Effector memory CD4-positive, alpha-beta T cell (primary cell): ENCODE measurements around the gene ADM2.
A peak's percentile ranks its signal among the peaks of the same experiment; 100 is the strongest.

ENCODE experiments used
- DNase-seq, 3 donors: peaks; one replicate each; pipeline ENCODE4 v3.0.0-alpha.2; 2020
- H3K27ac ChIP-seq: 2 replicates; pipeline ENCODE4 v1.7.0; 2013; ENCODE audit warnings: mild to moderate bottlenecking, low read length, moderate library complexity; ENCODE audit not compliant: insufficient read depth, poor library complexity, severe bottlenecking
- H3K27me3 ChIP-seq: replicated peaks from 2 replicates; pipeline ENCODE4 v1.7.0; 2013; ENCODE audit warnings: mild to moderate bottlenecking, low read length; ENCODE audit not compliant: insufficient read depth, control insufficient read depth, poor library complexity, severe bottlenecking
- H3K36me3 ChIP-seq: 2 replicates; pipeline ENCODE4 v1.7.0; 2013; ENCODE audit warnings: mild to moderate bottlenecking, low read length, moderate library complexity; ENCODE audit not compliant: control insufficient read depth, insufficient read depth
- H3K4me1 ChIP-seq: 2 replicates; pipeline ENCODE4 v1.7.0; 2013; ENCODE audit warnings: low read length, mild to moderate bottlenecking; ENCODE audit not compliant: control insufficient read depth, insufficient read depth, poor library complexity, severe bottlenecking
- H3K4me3 ChIP-seq: 2 replicates; pipeline ENCODE4 v1.7.0; 2013; ENCODE audit warnings: low read length, low read depth, mild to moderate bottlenecking; ENCODE audit not compliant: insufficient read depth, poor library complexity, severe bottlenecking
- H3K9me3 ChIP-seq: 2 replicates; pipeline ENCODE4 v1.7.0; 2013; ENCODE audit warnings: mild to moderate bottlenecking, low read length, moderate library complexity; ENCODE audit not compliant: control insufficient read depth

Gene ADM2

DNA sequence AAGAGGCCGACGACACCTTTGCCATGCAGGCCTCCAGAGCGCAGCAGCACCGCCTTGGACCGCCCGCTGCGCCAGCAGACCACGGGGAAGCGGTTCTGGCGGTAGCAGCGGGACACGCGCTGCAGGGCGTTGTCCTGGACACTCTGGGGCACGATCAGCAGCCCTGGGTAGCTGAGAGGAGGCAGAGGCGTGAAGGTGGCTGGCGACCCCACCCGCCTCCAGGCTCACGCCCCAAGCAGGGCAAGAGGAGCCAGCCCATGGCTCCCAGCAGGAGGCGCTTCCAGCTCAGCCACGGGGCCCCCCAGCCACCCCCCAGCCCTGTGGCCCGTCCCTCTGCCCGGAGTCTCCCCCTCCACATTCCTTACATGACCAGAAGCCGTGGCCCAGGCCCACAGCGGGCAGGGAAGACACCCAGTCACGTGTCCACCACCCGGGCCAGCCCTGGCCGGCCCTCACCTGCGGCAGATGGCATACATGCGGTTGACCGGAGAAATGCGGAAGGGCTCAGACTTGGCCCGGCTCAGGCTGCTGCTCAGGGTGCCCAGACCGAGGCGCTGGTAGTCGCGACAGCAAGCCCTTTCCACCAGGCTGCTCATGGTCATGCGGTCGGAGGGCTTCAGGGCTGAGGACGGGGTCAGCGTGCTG lies 21.7 kb upstream of the ADM2 start:
- Histone ChIP-seq H3K27me3 (no peaks in the 10 kb centered on the region), H3K27ac (no peak overlapping the region), H3K4me1 (no peaks in the 10 kb centered on the region), H3K4me3 (no peak overlapping the region), H3K9me3 (no peaks in the 10 kb centered on the region), H3K36me3 (peaks cover 97% of the 10 kb centered on the region)
- DNase-seq = no peak

GRCh38 chr22:50460938-50461337 lies 20.4 kb upstream of the ADM2 start:
- Histone ChIP-seq H3K27me3 (no peaks in the 10 kb centered on the region), H3K4me3 (no peak overlapping the region), H3K4me1 (no peaks in the 10 kb centered on the region), H3K9me3 (no peaks in the 10 kb centered on the region), H3K36me3 (peaks cover 97% of the 10 kb centered on the region), H3K27ac (no peak overlapping the region)
- DNase-seq = no peak

DNA sequence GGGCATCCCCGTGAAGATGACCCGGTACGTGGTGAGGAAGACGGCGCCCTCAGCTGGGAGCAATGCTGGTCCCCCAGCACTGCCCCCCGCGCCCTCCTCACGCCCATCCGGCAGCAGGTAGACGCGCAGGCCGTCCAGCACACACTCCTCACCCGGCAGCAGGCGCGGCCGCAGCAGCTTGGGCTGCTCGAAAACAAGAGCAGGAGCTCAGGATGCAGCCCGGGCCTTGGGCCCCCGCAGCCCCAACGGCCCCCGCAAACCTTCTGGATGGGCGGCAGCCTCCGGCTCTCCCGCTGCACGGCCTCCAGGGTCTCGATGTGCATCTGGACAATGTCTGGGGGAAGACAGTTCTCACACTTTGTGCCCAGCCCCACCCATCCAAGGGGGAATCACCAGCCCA lies 19.8 kb upstream of the ADM2 start:
- no peak for DNase-seq

GRCh38 chr22:50461979-50462540 lies 19.3 kb upstream of the ADM2 start:
- H3K36me3 ChIP-seq = peaks cover 99% of the 10 kb centered on the region
- no peak overlapping the region for H3K27ac ChIP-seq
- DNase-seq = no peak
- no peaks in the 10 kb centered on the region for H3K4me1 ChIP-seq
- no peaks in the 10 kb centered on the region for H3K27me3 ChIP-seq
- no peak overlapping the region for H3K4me3 ChIP-seq
- no peaks in the 10 kb centered on the region for H3K9me3 ChIP-seq

More for the DNA sequence above, 19.8 kb upstream of the ADM2 start:
- H3K9me3 ChIP-seq = no peaks in the 10 kb centered on the region
- no peaks in the 10 kb centered on the region for H3K4me1 ChIP-seq
- no peak overlapping the region for H3K4me3 ChIP-seq
- peaks cover 99% of the 10 kb centered on the region for H3K36me3 ChIP-seq
- H3K27me3 ChIP-seq = no peaks in the 10 kb centered on the region
- H3K27ac ChIP-seq = no peak overlapping the region

DNA sequence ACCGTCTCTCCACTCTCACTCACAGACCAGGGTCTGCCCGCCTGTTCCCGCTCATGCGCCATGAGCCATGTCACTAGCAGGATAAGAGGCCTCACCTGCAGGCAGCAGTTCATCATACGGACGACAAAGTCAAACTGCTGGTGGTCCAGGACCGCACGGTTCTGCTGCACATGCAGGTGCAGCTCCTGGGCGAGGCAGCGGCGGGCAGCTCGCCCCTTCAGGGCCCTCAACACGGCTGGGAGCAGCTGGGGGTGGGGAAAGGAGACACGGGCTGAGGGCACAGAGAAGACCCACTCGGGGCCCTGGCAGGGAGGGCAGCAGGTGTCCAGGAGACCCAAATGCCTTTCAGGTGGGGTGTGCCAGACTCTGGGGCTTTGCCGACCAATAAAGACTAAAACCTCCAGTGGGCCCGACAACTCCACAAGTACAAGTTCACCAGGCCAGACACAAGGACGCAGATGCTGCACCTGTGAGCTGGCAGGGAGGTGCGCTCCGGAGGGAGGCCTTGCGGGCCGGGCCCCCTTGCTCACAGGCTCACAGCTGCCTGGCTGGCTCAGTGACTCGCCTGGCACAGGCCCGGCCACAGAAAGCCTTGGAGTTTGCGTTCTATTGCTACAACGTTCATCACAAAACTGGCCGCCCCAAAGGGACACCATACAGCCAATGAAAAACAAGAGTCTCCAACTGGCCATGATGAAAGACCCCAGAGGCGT lies 18.0 kb upstream of the ADM2 start:
- DNase-seq = no peak
- H3K9me3 ChIP-seq = no peaks in the 10 kb centered on the region
- no peak overlapping the region for H3K4me3 ChIP-seq
- H3K36me3 ChIP-seq = peaks cover 98% of the 10 kb centered on the region
- no peaks in the 10 kb centered on the region for H3K27me3 ChIP-seq
- H3K4me1 ChIP-seq = peaks cover 3% of the 10 kb centered on the region
- no peak overlapping the region for H3K27ac ChIP-seq

- H3K9me3 ChIP-seq = no peaks in the 10 kb centered on the region
- peaks cover 88% of the 10 kb centered on the region for H3K36me3 ChIP-seq
- peaks cover 14% of the 10 kb centered on the region for H3K4me1 ChIP-seq
- no peak for DNase-seq
- H3K27ac ChIP-seq = no peak overlapping the region
- no peaks in the 10 kb centered on the region for H3K27me3 ChIP-seq
- H3K4me3 ChIP-seq = no peak overlapping the region
Measured at GRCh38 chr22:50464451-50464850, 16.9 kb upstream of the ADM2 start.

- H3K27ac ChIP-seq = no peak overlapping the region
- H3K27me3 ChIP-seq = no peaks in the 10 kb centered on the region
- DNase-seq = no peak
- H3K4me1 ChIP-seq = peaks cover 19% of the 10 kb centered on the region
- no peak overlapping the region for H3K4me3 ChIP-seq
- no peaks in the 10 kb centered on the region for H3K9me3 ChIP-seq
- peaks cover 79% of the 10 kb centered on the region for H3K36me3 ChIP-seq
Measured at GRCh38 chr22:50465066-50465930, 16.0 kb upstream of the ADM2 start.

DNA sequence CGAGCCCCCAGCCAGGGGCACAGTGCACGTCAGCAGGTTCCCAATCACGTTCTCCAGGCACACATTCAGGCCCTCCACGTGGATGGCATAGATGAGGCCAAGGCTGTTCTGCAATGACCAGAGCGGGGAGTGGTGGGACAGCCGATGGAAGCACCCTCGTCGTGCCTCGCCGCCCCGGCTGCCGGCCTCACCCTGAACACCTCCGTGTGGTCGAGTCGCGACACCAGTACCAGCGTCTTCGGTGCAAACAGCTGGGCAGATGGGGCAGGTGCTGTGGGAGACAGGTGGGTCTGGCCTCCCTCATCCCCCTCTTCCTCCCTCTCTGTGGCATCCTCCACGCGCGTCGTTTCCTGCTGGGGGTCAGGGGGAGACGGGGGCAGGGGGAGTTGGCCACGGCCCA lies 14.0 kb upstream of the ADM2 start:
- H3K36me3 ChIP-seq = peaks cover 59% of the 10 kb centered on the region
- no peak for DNase-seq
- H3K4me1 ChIP-seq = peaks cover 40% of the 10 kb centered on the region
- no peaks in the 10 kb centered on the region for H3K9me3 ChIP-seq
- no peak overlapping the region for H3K4me3 ChIP-seq
- no peak overlapping the region for H3K27ac ChIP-seq
- H3K27me3 ChIP-seq = no peaks in the 10 kb centered on the region

- H3K36me3 ChIP-seq = peaks cover 53% of the 10 kb centered on the region
- no peak for DNase-seq
- peaks cover 45% of the 10 kb centered on the region for H3K4me1 ChIP-seq
- H3K27ac ChIP-seq = peak overlapping the region; percentile 76
- H3K4me3 ChIP-seq = no peak overlapping the region
- H3K9me3 ChIP-seq = no peaks in the 10 kb centered on the region
- H3K27me3 ChIP-seq = no peaks in the 10 kb centered on the region
Measured at GRCh38 chr22:50467773-50468440, 13.4 kb upstream of the ADM2 start.
